Globus pallidus (tissue), 1 donor: ENCODE data around the gene CD300LF.

Source experiments
- DNase-seq: peaks from one replicate; pipeline ENCODE4 v3.0.0-alpha.2; 2015; ENCODE audit warnings: low spot score

Gene CD300LF

GRCh38 chr17:74729866-74730265 is 17.1 kb upstream of the CD300LF start:
- DNase-seq = no peak

- no peak for DNase-seq
Observed at GRCh38 chr17:74729368-74729767, 16.6 kb upstream of the CD300LF start.

- DNase-seq = no peak
Observed at GRCh38 chr17:74728702-74729075, 16.0 kb upstream of the CD300LF start.

- no peak for DNase-seq
Observed at GRCh38 chr17:74728033-74728701, 15.4 kb upstream of the CD300LF start.

- DNase-seq = no peak
Observed at GRCh38 chr17:74725111-74725510, 12.4 kb upstream of the CD300LF start.

GRCh38 chr17:74723891-74724290 is 11.2 kb upstream of the CD300LF start:
- no peak for DNase-seq

GRCh38 chr17:74722782-74723181 is 10.1 kb upstream of the CD300LF start:
- DNase-seq = no peak

GRCh38 chr17:74720506-74720905 is 7.8 kb upstream of the CD300LF start:
- DNase-seq = no peak

- DNase-seq = no peak
Observed at GRCh38 chr17:74715144-74715543, 2.4 kb upstream of the CD300LF start.

- DNase-seq = no peak
Observed at GRCh38 chr17:74713171-74713755, 540 bp upstream of the CD300LF start.

- no peak for DNase-seq
Observed at GRCh38 chr17:74712301-74712700, 422 bp downstream of the CD300LF start.

- DNase-seq = no peak
Observed at GRCh38 chr17:74711058-74711824, 1.5 kb downstream of the CD300LF start.

- DNase-seq = no peak
Observed at GRCh38 chr17:74704544-74704943, 8.2 kb downstream of the CD300LF start.

GRCh38 chr17:74703311-74703710 is 9.4 kb downstream of the CD300LF start:
- no peak for DNase-seq

- DNase-seq = no peak
Observed at GRCh38 chr17:74702116-74702871, 10.4 kb downstream of the CD300LF start.

GRCh38 chr17:74699236-74699635 is 13.5 kb downstream of the CD300LF start:
- no peak for DNase-seq

GRCh38 chr17:74698069-74698468 is 14.7 kb downstream of the CD300LF start:
- DNase-seq = no peak

- DNase-seq = no peak
Observed at GRCh38 chr17:74697515-74697914, 15.2 kb downstream of the CD300LF start.

- no peak for DNase-seq
Observed at GRCh38 chr17:74695629-74696028, 17.1 kb downstream of the CD300LF start.

- DNase-seq = no peak
Observed at GRCh38 chr17:74694081-74694480, 18.6 kb downstream of the CD300LF start.

- DNase-seq = no peak
Observed at GRCh38 chr17:74691151-74691550, 21.6 kb downstream of the CD300LF start.

- DNase-seq = no peak
Observed at GRCh38 chr17:74690409-74690825, 22.3 kb downstream of the CD300LF start.

GRCh38 chr17:74687886-74688285 is 24.8 kb downstream of the CD300LF start:
- DNase-seq = no peak
